Measurements from ENCODE around the gene TMEM18.

TMEM18 gene

GRCh38 chr2:633371-633770 lies 43.8 kb downstream of the TMEM18 start:
- no peak for DNase-seq

- DNase-seq = no peak
Observed at GRCh38 chr2:632471-632870, 44.7 kb downstream of the TMEM18 start.

GRCh38 chr2:631741-632140 lies 45.5 kb downstream of the TMEM18 start:
- DNase-seq = no peak

GRCh38 chr2:630451-631320 lies 46.5 kb downstream of the TMEM18 start:
- DNase-seq = no peak

- no peak for DNase-seq
Observed at GRCh38 chr2:629961-630360, 47.2 kb downstream of the TMEM18 start.

GRCh38 chr2:628651-629050 lies 48.6 kb downstream of the TMEM18 start:
- no peak for DNase-seq

GRCh38 chr2:627926-628560 lies 49.2 kb downstream of the TMEM18 start:
- DNase-seq = no peak

- DNase-seq = no peak
Observed at GRCh38 chr2:627340-627709, 49.9 kb downstream of the TMEM18 start.

GRCh38 chr2:626491-627339 lies 50.5 kb downstream of the TMEM18 start:
- DNase-seq = no peak

- DNase-seq = no peak
Observed at GRCh38 chr2:625415-626333, 51.5 kb downstream of the TMEM18 start.

GRCh38 chr2:624551-625347 lies 52.5 kb downstream of the TMEM18 start:
- DNase-seq = no peak

- DNase-seq = no peak
Observed at GRCh38 chr2:624096-624495, 53.1 kb downstream of the TMEM18 start.

GRCh38 chr2:623130-623922 lies 53.9 kb downstream of the TMEM18 start:
- DNase-seq = no peak

GRCh38 chr2:622357-622756 lies 54.8 kb downstream of the TMEM18 start:
- no peak for DNase-seq

- no peak for DNase-seq
Observed at GRCh38 chr2:621303-622099, 55.7 kb downstream of the TMEM18 start.

- DNase-seq = no peak
Observed at GRCh38 chr2:620471-621302, 56.5 kb downstream of the TMEM18 start.

GRCh38 chr2:620004-620403 lies 57.2 kb downstream of the TMEM18 start:
- no peak for DNase-seq

- no peak for DNase-seq
Observed at GRCh38 chr2:618422-618990, 58.7 kb downstream of the TMEM18 start.

- DNase-seq = no peak
Observed at GRCh38 chr2:618005-618404, 59.2 kb downstream of the TMEM18 start.
